Mesendoderm (in vitro differentiated cells): Measurements from ENCODE around the gene KCNAB1.

Source experiments
- DNase-seq: peaks from one replicate; pipeline ENCODE4 v3.0.0; 2013
- H2AK5ac ChIP-seq: 2 replicates; pipeline ENCODE4 v1.6.1; 2013; ENCODE audit warnings: low read length, inconsistent platforms
- H2BK120ac ChIP-seq: 2 replicates; pipeline ENCODE4 v1.6.1; 2013; ENCODE audit warnings: low read depth, mild to moderate bottlenecking, low read length, moderate library complexity, mixed read lengths
- H2BK15ac ChIP-seq: replicated peaks from 2 replicates; pipeline ENCODE4 v1.6.1; 2013; ENCODE audit warnings: low read depth, mild to moderate bottlenecking, moderate library complexity
- H2BK5ac ChIP-seq: 2 replicates; pipeline ENCODE4 v1.6.1; 2013; ENCODE audit warnings: low read length, inconsistent platforms
- H3K18ac ChIP-seq: 2 replicates; pipeline ENCODE4 v1.6.1; 2013; ENCODE audit warnings: mild to moderate bottlenecking, low read length, mixed read lengths
- H3K23ac ChIP-seq: one replicate; pipeline ENCODE4 v1.6.1; 2013; ENCODE audit warnings: low read length
- H3K27ac ChIP-seq: 2 replicates; pipeline ENCODE4 v1.5.1; 2013; ENCODE audit warnings: low read depth, mild to moderate bottlenecking, inconsistent platforms, low read length, moderate library complexity
- H3K27me3 ChIP-seq: 2 replicates; pipeline ENCODE4 v1.6.1; 2013; ENCODE audit warnings: low read length, control low read depth, mild to moderate bottlenecking, inconsistent platforms; ENCODE audit not compliant: insufficient read depth, poor library complexity
- H3K36me3 ChIP-seq: 2 replicates; pipeline ENCODE4 v1.6.1; 2013; ENCODE audit warnings: low read length, inconsistent platforms; ENCODE audit not compliant: control insufficient read depth, insufficient read depth
- H3K4ac ChIP-seq: one replicate; pipeline ENCODE4 v1.6.1; 2013; ENCODE audit warnings: low read depth, mild to moderate bottlenecking, low read length, moderate library complexity
- H3K4me1 ChIP-seq: 2 replicates; pipeline ENCODE4 v1.6.1; 2013; ENCODE audit warnings: low read depth, low read length, inconsistent platforms; ENCODE audit not compliant: control insufficient read depth
- H3K4me2 ChIP-seq: 2 replicates; pipeline ENCODE4 v1.6.1; 2013; ENCODE audit warnings: low read length
- H3K4me3 ChIP-seq: 2 replicates; pipeline ENCODE4 v1.5.1; 2013; ENCODE audit warnings: mild to moderate bottlenecking, low read length
- H3K56ac ChIP-seq: one replicate; pipeline ENCODE4 v1.6.1; 2013; ENCODE audit warnings: low read length
- H3K79me1 ChIP-seq: 2 replicates; pipeline ENCODE4 v1.6.1; 2013; ENCODE audit warnings: low read length, inconsistent platforms
- H3K79me2 ChIP-seq: 2 replicates; pipeline ENCODE4 v1.6.1; 2013; ENCODE audit warnings: mild to moderate bottlenecking, low read length; ENCODE audit not compliant: control insufficient read depth, insufficient read depth
- H3K9ac ChIP-seq: 2 replicates; pipeline ENCODE4 v1.6.1; 2013; ENCODE audit warnings: low read length, inconsistent platforms
- H4K5ac ChIP-seq: one replicate; pipeline ENCODE4 v1.6.1; 2013; ENCODE audit warnings: low read length
- H4K8ac ChIP-seq: one replicate; pipeline ENCODE4 v1.6.1; 2013; ENCODE audit warnings: low read depth, mild to moderate bottlenecking, control low read depth, low read length, moderate library complexity
- WGBS: extraction: QIAGEN DNeasy Blood & Tissue Kit; methylation state at CpG from one replicate; pipeline ENCODE4 v1.1.7; 2013; ENCODE audit warnings: low lambda C conversion rate, missing lambda C conversion rate; ENCODE audit not compliant: insufficient coverage; ENCODE audit errors: extremely low coverage; 5-methylcytosine and 5-hydroxymethylcytosine counted together

KCNAB1 gene

GRCh38 chr3:156174229-156174847 is 54.0 kb downstream of the KCNAB1 start:
- Histone ChIP-seq H3K27me3 (no peaks in the 10 kb centered on the region), H3K4me1 (no peaks in the 10 kb centered on the region), H4K5ac (no peak overlapping the region), H2BK5ac (no peak overlapping the region), H4K8ac (no peak overlapping the region), H3K27ac (no peak overlapping the region), H3K4ac (no peak overlapping the region), H3K79me2 (no peaks in the 10 kb centered on the region), H2BK15ac (no peak overlapping the region), H3K4me2 (no peak overlapping the region), H3K56ac (no peak overlapping the region), H3K36me3 (no peaks in the 10 kb centered on the region), H2BK120ac (no peak overlapping the region), H3K79me1 (no peaks in the 10 kb centered on the region), H3K4me3 (no peak overlapping the region), H2AK5ac (no peak overlapping the region), H3K9ac (no peak overlapping the region), H3K18ac (no peak overlapping the region), H3K23ac (no peak overlapping the region)
- no CpG with 5 or more reads among the region's 4 CpGs for WGBS
- DNase-seq = peak; percentile 55

DNA sequence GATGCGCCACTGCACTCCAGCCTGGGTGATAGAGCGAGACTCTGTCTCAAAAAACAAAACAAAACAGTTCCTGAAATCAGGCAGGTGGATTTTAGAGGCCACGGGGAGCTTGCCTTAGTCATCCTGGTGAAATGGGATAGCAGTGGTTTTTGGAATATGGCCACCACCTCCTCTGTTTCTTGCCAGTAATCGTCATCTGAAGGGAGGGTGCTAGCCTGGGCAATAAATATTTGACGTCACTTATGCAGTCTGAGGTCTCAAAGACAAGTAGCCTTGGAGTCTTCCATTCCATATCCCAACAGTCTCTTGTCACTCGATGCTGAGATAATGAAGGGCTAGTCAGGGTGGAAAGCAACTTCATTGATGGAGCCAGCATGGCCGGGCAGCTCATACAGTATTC is 55.2 kb downstream of the KCNAB1 start:
- no peak overlapping the region for H3K4me3 ChIP-seq
- no peak overlapping the region for H2BK15ac ChIP-seq
- H2BK5ac ChIP-seq = no peak overlapping the region
- DNase-seq = no peak
- no peaks in the 10 kb centered on the region for H3K4me1 ChIP-seq
- WGBS = no CpG with 5 or more reads among the region's 7 CpGs
- H3K79me2 ChIP-seq = no peaks in the 10 kb centered on the region
- H3K27ac ChIP-seq = no peak overlapping the region
- no peak overlapping the region for H2BK120ac ChIP-seq
- no peaks in the 10 kb centered on the region for H3K79me1 ChIP-seq
- H3K18ac ChIP-seq = no peak overlapping the region
- H4K5ac ChIP-seq = no peak overlapping the region
- no peak overlapping the region for H2AK5ac ChIP-seq
- H3K36me3 ChIP-seq = no peaks in the 10 kb centered on the region
- H4K8ac ChIP-seq = no peak overlapping the region
- no peak overlapping the region for H3K9ac ChIP-seq
- no peak overlapping the region for H3K56ac ChIP-seq
- no peak overlapping the region for H3K4me2 ChIP-seq
- no peak overlapping the region for H3K23ac ChIP-seq
- H3K4ac ChIP-seq = no peak overlapping the region
- H3K27me3 ChIP-seq = no peaks in the 10 kb centered on the region

DNA sequence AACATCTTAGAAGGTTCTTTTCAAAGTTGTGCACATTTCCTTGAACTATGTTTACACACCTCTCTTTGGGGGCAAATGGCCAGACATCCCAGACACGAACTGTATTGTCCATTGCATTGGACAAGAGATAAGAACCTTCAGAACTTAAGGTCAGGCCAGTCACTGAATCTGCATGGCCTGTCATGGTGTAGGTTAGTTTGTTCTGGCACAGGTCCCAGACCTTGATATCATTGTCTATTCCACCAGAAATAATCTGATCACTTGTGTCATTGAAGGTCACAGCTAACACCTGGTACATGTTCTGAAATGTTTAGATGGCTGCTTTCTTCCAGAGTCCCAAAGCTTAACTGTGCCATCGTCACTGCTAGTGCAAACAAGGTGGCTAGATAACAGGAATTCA is 55.7 kb downstream of the KCNAB1 start:
- Histone ChIP-seq H2AK5ac (no peak overlapping the region), H2BK120ac (no peak overlapping the region), H3K4ac (no peak overlapping the region), H3K4me3 (no peak overlapping the region), H3K9ac (no peak overlapping the region), H3K4me1 (no peaks in the 10 kb centered on the region), H3K36me3 (no peaks in the 10 kb centered on the region), H3K23ac (no peak overlapping the region), H3K79me1 (no peaks in the 10 kb centered on the region), H4K5ac (no peak overlapping the region), H3K27ac (no peak overlapping the region), H2BK5ac (no peak overlapping the region), H3K4me2 (no peak overlapping the region), H3K18ac (no peak overlapping the region), H4K8ac (no peak overlapping the region), H3K56ac (no peak overlapping the region), H3K27me3 (no peaks in the 10 kb centered on the region), H3K79me2 (no peaks in the 10 kb centered on the region), H2BK15ac (no peak overlapping the region)
- WGBS = no CpG with 5 or more reads among the region's 2 CpGs
- DNase-seq = no peak

DNA sequence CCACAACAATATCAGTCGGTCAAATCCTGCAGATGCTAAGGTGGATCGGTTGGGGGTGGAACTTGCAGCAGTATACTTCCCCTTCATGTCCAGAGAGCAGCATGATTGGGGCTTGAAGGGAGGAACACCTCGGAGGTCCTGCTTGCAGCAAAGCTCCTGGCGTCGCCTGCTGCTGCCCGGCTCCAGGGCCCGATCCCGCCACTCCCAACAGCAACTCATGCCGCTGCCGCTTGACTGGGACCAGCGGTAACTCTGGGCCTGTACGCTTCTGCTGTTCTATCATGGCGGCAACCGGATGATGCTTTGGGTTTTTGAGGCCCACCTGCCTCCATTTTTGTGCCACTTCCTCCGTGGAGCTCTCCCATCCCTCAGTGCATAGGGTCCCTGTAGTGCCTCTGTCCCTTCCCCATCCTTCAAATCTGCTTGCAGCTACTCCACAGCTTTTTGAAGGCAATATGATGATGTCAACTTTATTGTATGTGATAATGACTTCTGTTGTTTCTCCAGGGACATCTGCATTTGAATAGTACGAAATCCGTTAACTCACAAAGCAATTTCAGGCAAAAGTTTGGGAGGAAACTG is 56.3 kb downstream of the KCNAB1 start:
- no peak overlapping the region for H2BK120ac ChIP-seq
- H3K56ac ChIP-seq = no peak overlapping the region
- H3K27ac ChIP-seq = no peak overlapping the region
- no peaks in the 10 kb centered on the region for H3K79me2 ChIP-seq
- H3K18ac ChIP-seq = no peak overlapping the region
- H3K4ac ChIP-seq = no peak overlapping the region
- no CpG with 5 or more reads among the region's 17 CpGs for WGBS
- no peak overlapping the region for H4K5ac ChIP-seq
- H3K4me1 ChIP-seq = no peaks in the 10 kb centered on the region
- H3K36me3 ChIP-seq = no peaks in the 10 kb centered on the region
- no peak overlapping the region for H3K4me2 ChIP-seq
- no peaks in the 10 kb centered on the region for H3K79me1 ChIP-seq
- no peak for DNase-seq
- H3K27me3 ChIP-seq = no peaks in the 10 kb centered on the region
- no peak overlapping the region for H4K8ac ChIP-seq
- no peak overlapping the region for H3K4me3 ChIP-seq
- no peak overlapping the region for H3K23ac ChIP-seq
- no peak overlapping the region for H2BK5ac ChIP-seq
- H2AK5ac ChIP-seq = no peak overlapping the region
- no peak overlapping the region for H3K9ac ChIP-seq
- H2BK15ac ChIP-seq = no peak overlapping the region

- H2BK120ac ChIP-seq = no peak overlapping the region
- H3K27me3 ChIP-seq = no peaks in the 10 kb centered on the region
- H3K4me2 ChIP-seq = no peak overlapping the region
- no peak overlapping the region for H2BK5ac ChIP-seq
- H2AK5ac ChIP-seq = no peak overlapping the region
- no peaks in the 10 kb centered on the region for H3K36me3 ChIP-seq
- no peak overlapping the region for H3K56ac ChIP-seq
- H3K23ac ChIP-seq = no peak overlapping the region
- no peaks in the 10 kb centered on the region for H3K79me1 ChIP-seq
- no peak for DNase-seq
- H4K5ac ChIP-seq = no peak overlapping the region
- H3K4ac ChIP-seq = no peak overlapping the region
- H3K4me1 ChIP-seq = no peaks in the 10 kb centered on the region
- no peak overlapping the region for H3K4me3 ChIP-seq
- no peak overlapping the region for H3K18ac ChIP-seq
- no peaks in the 10 kb centered on the region for H3K79me2 ChIP-seq
- H3K9ac ChIP-seq = no peak overlapping the region
- no peak overlapping the region for H3K27ac ChIP-seq
- no peak overlapping the region for H2BK15ac ChIP-seq
- H4K8ac ChIP-seq = no peak overlapping the region
These were observed 59.7 kb downstream of the KCNAB1 start for GRCh38 chr3:156180077-156180476.

GRCh38 chr3:156181509-156181908 is 61.1 kb downstream of the KCNAB1 start:
- Histone ChIP-seq H3K23ac (no peak overlapping the region), H3K4ac (no peak overlapping the region), H3K79me2 (no peaks in the 10 kb centered on the region), H3K4me2 (no peak overlapping the region), H3K27ac (no peak overlapping the region), H3K4me1 (no peaks in the 10 kb centered on the region), H4K8ac (no peak overlapping the region), H4K5ac (no peak overlapping the region), H3K56ac (no peak overlapping the region), H3K36me3 (no peaks in the 10 kb centered on the region), H2BK120ac (no peak overlapping the region), H3K9ac (no peak overlapping the region), H3K27me3 (no peaks in the 10 kb centered on the region), H3K18ac (no peak overlapping the region), H2AK5ac (no peak overlapping the region), H3K4me3 (no peak overlapping the region), H2BK5ac (no peak overlapping the region), H2BK15ac (no peak overlapping the region), H3K79me1 (no peaks in the 10 kb centered on the region)
- WGBS = no CpG with 5 or more reads among the region's 2 CpGs
- DNase-seq = peak; percentile 19
